ENCODE data around the gene JADE1.

Gene JADE1

GRCh38 chr4:128793859-128794672 lies 15.4 kb upstream of the JADE1 start:
- no peak overlapping the region for H3K4me2 ChIP-seq (ENCODE audit: low read depth, low read length, poor library complexity, severe bottlenecking)
- H3F3A ChIP-seq (ENCODE audit: low read depth): no peaks in the 10 kb centered on the region
- no peak overlapping the region for H3K4me3 ChIP-seq (ENCODE audit: low read length, poor library complexity, severe bottlenecking)
- no peaks in the 10 kb centered on the region for H4K20me1 ChIP-seq (ENCODE audit: insufficient read depth, low read length, poor library complexity, severe bottlenecking)
- H2AFZ ChIP-seq (ENCODE audit: low read length): no peak overlapping the region
- H3K9me3 ChIP-seq (ENCODE audit: insufficient read depth, low read depth, low read length): no peaks in the 10 kb centered on the region
- H3K9ac ChIP-seq (ENCODE audit: low read depth, low read length, poor library complexity, severe bottlenecking): no peak overlapping the region
- TF ChIP-seq EZH2phosphoT487 (IDR thresholded peaks at IDR 0.05; ENCODE audit: borderline replicate concordance): no peak
- TF ChIP-seq CTCF (conservative IDR thresholded peaks at IDR 0.05; ENCODE audit: low read length): no peak
- H3K79me2 ChIP-seq (ENCODE audit: insufficient read depth, low read length): no peaks in the 10 kb centered on the region
- H3K27me3 ChIP-seq (ENCODE audit: insufficient read depth, low read length, poor library complexity, severe bottlenecking): no peaks in the 10 kb centered on the region
- H3K9me2 ChIP-seq (replicated peaks; ENCODE audit: low read depth, low read length): no peaks in the 10 kb centered on the region
- no peaks in the 10 kb centered on the region for H3K4me1 ChIP-seq (ENCODE audit: insufficient read depth, low read length, poor library complexity, severe bottlenecking)
- no peaks in the 10 kb centered on the region for H3K36me3 ChIP-seq (ENCODE audit: insufficient read depth, low read length)

DNA sequence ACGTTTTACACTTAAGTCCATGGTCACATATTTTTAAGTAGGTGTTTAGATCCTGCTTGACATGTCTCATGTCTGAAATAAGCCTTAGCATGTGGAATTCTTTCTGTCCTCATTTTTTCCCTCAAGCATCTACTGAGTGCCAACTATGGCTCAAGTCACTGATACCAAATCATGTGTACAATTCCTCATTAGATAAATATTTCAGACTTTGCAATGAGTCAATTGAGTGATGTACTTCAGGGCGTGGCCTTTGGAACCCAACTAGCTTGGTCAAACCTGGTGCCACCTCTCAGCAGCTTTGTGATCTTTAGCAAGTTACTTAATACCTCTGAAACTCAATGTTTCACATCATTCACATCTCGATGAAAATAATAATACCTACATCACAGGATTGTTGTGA lies 12.6 kb upstream of the JADE1 start:
- no peaks in the 10 kb centered on the region for H3K9me3 ChIP-seq (ENCODE audit: insufficient read depth, low read depth, low read length)
- H3F3A ChIP-seq (ENCODE audit: low read depth): no peaks in the 10 kb centered on the region
- no peaks in the 10 kb centered on the region for H3K79me2 ChIP-seq (ENCODE audit: insufficient read depth, low read length)
- H3K4me2 ChIP-seq (ENCODE audit: low read depth, low read length, poor library complexity, severe bottlenecking): no peak overlapping the region
- no peaks in the 10 kb centered on the region for H3K27me3 ChIP-seq (ENCODE audit: insufficient read depth, low read length, poor library complexity, severe bottlenecking)
- no peaks in the 10 kb centered on the region for H3K4me1 ChIP-seq (ENCODE audit: insufficient read depth, low read length, poor library complexity, severe bottlenecking)
- no peaks in the 10 kb centered on the region for H4K20me1 ChIP-seq (ENCODE audit: insufficient read depth, low read length, poor library complexity, severe bottlenecking)
- no peaks in the 10 kb centered on the region for H3K36me3 ChIP-seq (ENCODE audit: insufficient read depth, low read length)
- H3K4me3 ChIP-seq (ENCODE audit: low read length, poor library complexity, severe bottlenecking): no peak overlapping the region
- H3K9me2 ChIP-seq (replicated peaks; ENCODE audit: low read depth, low read length): no peaks in the 10 kb centered on the region
- no peak overlapping the region for H3K9ac ChIP-seq (ENCODE audit: low read depth, low read length, poor library complexity, severe bottlenecking)
- TF ChIP-seq EZH2phosphoT487 (IDR thresholded peaks at IDR 0.05; ENCODE audit: borderline replicate concordance) (no peak), CTCF (conservative IDR thresholded peaks at IDR 0.05; ENCODE audit: low read length) (no peak)
- H2AFZ ChIP-seq (ENCODE audit: low read length): no peak overlapping the region

DNA sequence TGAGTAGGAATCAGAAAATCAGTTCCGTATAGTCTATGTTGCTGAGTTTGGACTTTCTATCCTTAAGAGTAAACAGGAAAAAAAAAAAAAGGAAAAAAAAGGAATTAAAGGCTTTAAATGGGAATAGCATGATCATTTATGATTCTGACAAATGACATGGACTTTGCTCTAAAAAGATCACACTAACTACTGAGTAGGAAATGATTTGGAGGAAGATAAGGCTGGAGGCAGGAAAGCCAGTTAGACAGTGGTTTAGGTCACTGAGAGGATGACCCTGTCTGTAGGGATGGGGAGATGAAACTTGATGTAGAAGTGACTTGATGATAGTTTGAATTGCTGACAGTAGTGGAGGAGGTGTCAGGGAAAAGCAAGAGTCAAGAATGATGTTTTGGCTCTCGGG lies 9.2 kb upstream of the JADE1 start:
- Histone ChIP-seq H3K9me3 (ENCODE audit: insufficient read depth, low read depth, low read length) (no peaks in the 10 kb centered on the region), H3K9ac (ENCODE audit: low read depth, low read length, poor library complexity, severe bottlenecking) (no peak overlapping the region), H4K20me1 (ENCODE audit: insufficient read depth, low read length, poor library complexity, severe bottlenecking) (no peaks in the 10 kb centered on the region), H3F3A (ENCODE audit: low read depth) (no peaks in the 10 kb centered on the region), H3K79me2 (ENCODE audit: insufficient read depth, low read length) (no peaks in the 10 kb centered on the region), H3K4me2 (ENCODE audit: low read depth, low read length, poor library complexity, severe bottlenecking) (no peak overlapping the region), H3K9me2 (replicated peaks; ENCODE audit: low read depth, low read length) (no peaks in the 10 kb centered on the region), H3K4me3 (ENCODE audit: low read length, poor library complexity, severe bottlenecking) (no peak overlapping the region), H2AFZ (ENCODE audit: low read length) (no peak overlapping the region), H3K27me3 (ENCODE audit: insufficient read depth, low read length, poor library complexity, severe bottlenecking) (no peaks in the 10 kb centered on the region), H3K36me3 (ENCODE audit: insufficient read depth, low read length) (no peaks in the 10 kb centered on the region), H3K4me1 (ENCODE audit: insufficient read depth, low read length, poor library complexity, severe bottlenecking) (no peaks in the 10 kb centered on the region)
- no peak for TF ChIP-seq CTCF (conservative IDR thresholded peaks at IDR 0.05; ENCODE audit: low read length)
- TF ChIP-seq EZH2phosphoT487 (IDR thresholded peaks at IDR 0.05; ENCODE audit: borderline replicate concordance): no peak
